Neural progenitor cell (in vitro differentiated cells): Measurements from ENCODE around the gene PRCC. TPM values are rescaled to one million over a fixed set of nuclear protein-coding genes. Genes with fewer than 3 reads are reported as not detected.

ENCODE experiments used
- DNase-seq: peaks from one replicate; pipeline ENCODE4 v3.0.0-alpha.2; 2016; ENCODE audit warnings: low spot score
- H2AFZ ChIP-seq: fragments of 200-600 bp; sonication (generic); replicated peaks from 2 replicates; pipeline ENCODE4 v1.6.1; 2016; ENCODE audit warnings: antibody characterized with exemption
- H3F3A ChIP-seq: fragments of 200-600 bp; sonication (generic); 2 replicates; pipeline ENCODE4 v1.6.1; 2016; ENCODE audit warnings: antibody characterized with exemption, low read depth
- H3K27ac ChIP-seq: fragments of 200-600 bp; sonication (generic); 2 replicates; pipeline ENCODE4 v1.5.1; 2016; ENCODE audit warnings: mild to moderate bottlenecking
- H3K27me3 ChIP-seq: fragments of 200-600 bp; sonication (generic); 2 replicates; pipeline ENCODE4 v1.6.1; 2016; ENCODE audit warnings: mild to moderate bottlenecking, moderate library complexity
- H3K36me3 ChIP-seq: fragments of 200-600 bp; sonication (generic); 2 replicates; pipeline ENCODE4 v1.5.1; 2016
- H3K4me1 ChIP-seq: fragments of 200-600 bp; sonication (generic); 2 replicates; pipeline ENCODE4 v1.6.1; 2016; ENCODE audit warnings: mixed run types
- H3K4me2 ChIP-seq: fragments of 200-600 bp; sonication (generic); 2 replicates; pipeline ENCODE4 v1.6.1; 2016
- H3K4me3 ChIP-seq: fragments of 200-600 bp; sonication (generic); 2 replicates; pipeline ENCODE4 v1.5.1; 2016
- H3K79me2 ChIP-seq: fragments of 200-600 bp; sonication (generic); 2 replicates; pipeline ENCODE4 v1.6.1; 2016; ENCODE audit warnings: low read depth
- H3K9ac ChIP-seq: fragments of 200-600 bp; sonication (generic); 2 replicates; pipeline ENCODE4 v1.6.1; 2016
- H3K9me3 ChIP-seq: fragments of 200-600 bp; sonication (generic); 2 replicates; pipeline ENCODE4 v1.5.1; 2016; ENCODE audit warnings: low read depth
- H4K20me1 ChIP-seq: fragments of 200-600 bp; sonication (generic); 2 replicates; pipeline ENCODE4 v1.6.1; 2016; ENCODE audit warnings: low read depth
- H3K27ac Mint-ChIP-seq: 3 replicates; pipeline ENCODE4 v1.8.0; 2021; ENCODE audit warnings: mixed read lengths
- H3K27me3 Mint-ChIP-seq: 2 replicates; pipeline ENCODE4 v1.8.0; 2022; ENCODE audit warnings: low read depth, mild to moderate bottlenecking, inconsistent platforms, moderate library complexity, mixed read lengths; ENCODE audit not compliant: insufficient read depth
- H3K36me3 Mint-ChIP-seq: 3 replicates; pipeline ENCODE4 v1.8.0; 2021; ENCODE audit warnings: mixed read lengths
- H3K4me1 Mint-ChIP-seq: 3 replicates; pipeline ENCODE4 v1.8.0; 2021; ENCODE audit warnings: mixed read lengths
- H3K4me3 Mint-ChIP-seq: 3 replicates; pipeline ENCODE4 v1.8.0; 2021; ENCODE audit warnings: mild to moderate bottlenecking, moderate library complexity, mixed read lengths
- H3K9me3 Mint-ChIP-seq: 3 replicates; pipeline ENCODE4 v1.8.0; 2020; ENCODE audit warnings: mixed read lengths
- EZH2 ChIP-seq: fragments of 200-600 bp; sonication (generic); IDR thresholded peaks from 2 replicates; pipeline ENCODE4 v1.6.1; 2017; ENCODE audit warnings: antibody characterized with exemption, mild to moderate bottlenecking, moderate library complexity
- EZH2phosphoT487 ChIP-seq: fragments of 200-600 bp; sonication (generic); IDR thresholded peaks from 2 replicates; pipeline ENCODE4 v1.6.1; 2017; ENCODE audit warnings: antibody characterized with exemption
- total RNA-seq: library from RNA; depleted of rRNA; stranded (reverse); fragments of >200 nt; gene quantifications from 2 replicates; pipeline ENCODE4 v1.2.3, GENCODE V29; 2015; ENCODE audit warnings: low replicate concordance
- TF ChIP-seq, protein P1 (sequence below): fragments of 200-600 bp; sonication (generic); IDR thresholded peaks from 2 replicates; pipeline ENCODE4 v1.5.1; 2017; ENCODE audit warnings: antibody characterized with exemption, mild to moderate bottlenecking

The PRCC gene
- total RNA-seq, 1 donor from 2014 or later = 30.1 TPM

DNA sequence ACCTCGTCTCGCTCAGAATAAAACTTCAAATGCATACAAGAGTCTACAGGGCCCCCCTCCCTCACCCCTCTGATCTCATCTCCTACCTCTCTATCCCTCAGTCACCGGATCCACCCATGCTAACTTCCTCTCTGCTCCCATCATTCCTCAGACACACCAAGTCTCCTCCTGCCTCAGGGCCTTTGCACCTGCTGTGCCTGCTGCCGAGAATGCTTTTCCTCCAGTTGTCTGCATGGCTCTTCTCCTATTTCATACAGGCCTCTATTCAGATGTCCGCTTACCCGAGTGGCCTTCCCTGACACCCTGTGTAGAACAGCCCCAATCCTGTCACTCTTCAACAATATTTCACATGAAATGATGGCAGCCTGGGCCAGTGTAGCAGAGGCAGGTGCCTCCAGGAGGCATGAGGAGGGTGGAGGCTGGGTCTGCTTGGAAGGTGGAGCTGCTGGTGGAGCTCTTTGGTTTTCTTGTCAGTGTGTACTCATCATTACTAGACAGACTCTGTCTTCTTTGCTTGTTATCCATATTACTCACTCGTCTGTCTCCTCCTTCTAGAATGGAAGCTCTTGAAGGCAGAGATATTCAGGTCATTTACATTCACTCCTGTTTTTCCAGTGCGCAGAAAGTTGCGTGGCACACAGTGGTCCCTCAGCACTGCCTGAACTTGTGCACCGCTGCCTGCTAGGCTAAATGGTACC is 45.1 kb downstream of the PRCC start:
- Histone ChIP-seq H3K79me2 (no peaks in the 10 kb centered on the region), H2AFZ (no peak overlapping the region), H3K27me3 (peaks cover 54% of the 10 kb centered on the region), H3K9me3 (no peaks in the 10 kb centered on the region), H3F3A (peaks cover 9% of the 10 kb centered on the region), H3K36me3 (no peaks in the 10 kb centered on the region), H4K20me1 (no peaks in the 10 kb centered on the region), H3K4me2 (no peak overlapping the region), H3K4me1 (peaks cover 21% of the 10 kb centered on the region), H3K9ac (no peak overlapping the region), H3K4me3 (no peak overlapping the region), H3K27ac (no peak overlapping the region)
- peaks cover 45% of the 10 kb centered on the region for H3K4me1 Mint-ChIP-seq
- TF ChIP-seq, protein P1, sequence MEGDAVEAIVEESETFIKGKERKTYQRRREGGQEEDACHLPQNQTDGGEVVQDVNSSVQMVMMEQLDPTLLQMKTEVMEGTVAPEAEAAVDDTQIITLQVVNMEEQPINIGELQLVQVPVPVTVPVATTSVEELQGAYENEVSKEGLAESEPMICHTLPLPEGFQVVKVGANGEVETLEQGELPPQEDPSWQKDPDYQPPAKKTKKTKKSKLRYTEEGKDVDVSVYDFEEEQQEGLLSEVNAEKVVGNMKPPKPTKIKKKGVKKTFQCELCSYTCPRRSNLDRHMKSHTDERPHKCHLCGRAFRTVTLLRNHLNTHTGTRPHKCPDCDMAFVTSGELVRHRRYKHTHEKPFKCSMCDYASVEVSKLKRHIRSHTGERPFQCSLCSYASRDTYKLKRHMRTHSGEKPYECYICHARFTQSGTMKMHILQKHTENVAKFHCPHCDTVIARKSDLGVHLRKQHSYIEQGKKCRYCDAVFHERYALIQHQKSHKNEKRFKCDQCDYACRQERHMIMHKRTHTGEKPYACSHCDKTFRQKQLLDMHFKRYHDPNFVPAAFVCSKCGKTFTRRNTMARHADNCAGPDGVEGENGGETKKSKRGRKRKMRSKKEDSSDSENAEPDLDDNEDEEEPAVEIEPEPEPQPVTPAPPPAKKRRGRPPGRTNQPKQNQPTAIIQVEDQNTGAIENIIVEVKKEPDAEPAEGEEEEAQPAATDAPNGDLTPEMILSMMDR = no peak
- TF ChIP-seq EZH2 (no peak), EZH2phosphoT487 (no peak)
- no peak for DNase-seq
- peak overlapping the region; percentile 72 for H3K4me3 Mint-ChIP-seq
- H3K36me3 Mint-ChIP-seq = no peaks in the 10 kb centered on the region
- H3K27ac Mint-ChIP-seq = no peak overlapping the region
- H3K9me3 Mint-ChIP-seq = no peaks in the 10 kb centered on the region
- peaks cover 20% of the 10 kb centered on the region for H3K27me3 Mint-ChIP-seq

- Mint-ChIP-seq H3K9me3 (no peaks in the 10 kb centered on the region), H3K4me1 (peaks cover 41% of the 10 kb centered on the region), H3K27me3 (peaks cover 18% of the 10 kb centered on the region), H3K36me3 (no peaks in the 10 kb centered on the region), H3K27ac (no peak overlapping the region), H3K4me3 (peak overlapping the region; percentile 72)
- no peaks in the 10 kb centered on the region for H3K79me2 ChIP-seq
- H3K9ac ChIP-seq = no peak overlapping the region
- peaks cover 9% of the 10 kb centered on the region for H3F3A ChIP-seq
- no peaks in the 10 kb centered on the region for H4K20me1 ChIP-seq
- H3K27me3 ChIP-seq = peaks cover 54% of the 10 kb centered on the region
- TF ChIP-seq, protein P1 = no peak
- no peak for TF ChIP-seq EZH2phosphoT487
- TF ChIP-seq EZH2 = no peak
- no peak for DNase-seq
- H3K4me3 ChIP-seq = peak overlapping the region; percentile 40
- H3K4me2 ChIP-seq = peak overlapping the region; percentile 80
- H3K9me3 ChIP-seq = no peaks in the 10 kb centered on the region
- H2AFZ ChIP-seq = peak overlapping the region; percentile 91
- H3K4me1 ChIP-seq = peaks cover 21% of the 10 kb centered on the region
- no peak overlapping the region for H3K27ac ChIP-seq
- no peaks in the 10 kb centered on the region for H3K36me3 ChIP-seq
These were observed 46.0 kb downstream of the PRCC start for GRCh38 chr1:156813298-156813697.

DNA sequence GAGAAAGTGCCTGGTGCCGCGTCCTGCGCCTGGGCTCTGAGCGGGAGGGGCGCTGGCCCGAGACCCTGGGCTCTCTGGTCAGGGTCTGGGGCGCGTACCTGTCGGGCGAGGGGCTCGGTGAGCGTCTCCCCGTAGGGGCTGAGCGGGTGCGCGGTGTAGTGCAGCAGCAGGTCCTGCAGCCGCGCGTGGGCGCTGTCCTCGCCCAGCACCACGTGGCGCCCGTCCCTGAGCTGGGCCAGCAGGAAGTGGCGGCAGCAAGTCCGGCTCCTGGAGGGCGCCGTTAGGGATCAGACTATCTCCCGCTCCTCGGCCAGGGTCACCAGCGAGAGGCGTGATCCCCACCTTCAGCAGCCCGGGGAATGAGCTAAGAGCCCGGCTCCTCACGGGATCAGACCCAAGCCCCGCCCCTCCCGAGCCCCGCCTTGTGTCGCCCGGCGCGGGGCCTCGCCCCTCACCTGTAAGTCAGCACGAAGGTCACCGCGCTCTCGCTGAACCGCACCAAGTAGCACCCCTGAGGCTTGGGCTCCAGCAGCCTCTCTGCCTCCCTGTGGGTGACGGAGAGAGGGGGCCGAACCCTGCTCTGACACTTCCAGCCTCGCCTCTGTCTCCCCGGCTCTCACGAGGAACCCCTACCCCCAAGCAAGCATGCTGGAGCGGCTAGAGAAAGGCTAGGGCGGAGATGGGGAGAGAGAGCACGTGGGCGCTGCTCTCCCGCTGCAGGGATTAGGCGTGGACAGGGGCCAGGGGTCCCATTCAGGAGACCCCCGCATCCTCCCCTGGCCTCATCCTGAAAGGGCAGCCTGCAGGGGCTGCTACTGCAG is 46.6 kb downstream of the PRCC start:
- Histone ChIP-seq H2AFZ (peak overlapping the region; percentile 91), H3F3A (peaks cover 9% of the 10 kb centered on the region), H3K4me2 (peak overlapping the region; percentile 80), H3K36me3 (no peaks in the 10 kb centered on the region), H3K79me2 (no peaks in the 10 kb centered on the region), H3K9ac (no peak overlapping the region), H3K27ac (no peak overlapping the region), H3K4me3 (peak overlapping the region; percentile 40), H3K4me1 (peaks cover 21% of the 10 kb centered on the region), H3K9me3 (no peaks in the 10 kb centered on the region), H3K27me3 (peaks cover 54% of the 10 kb centered on the region), H4K20me1 (no peaks in the 10 kb centered on the region)
- Mint-ChIP-seq H3K4me3 (peak overlapping the region; percentile 61), H3K9me3 (no peaks in the 10 kb centered on the region), H3K27ac (peak overlapping the region; percentile 58), H3K4me1 (peaks cover 41% of the 10 kb centered on the region), H3K27me3 (peaks cover 18% of the 10 kb centered on the region), H3K36me3 (no peaks in the 10 kb centered on the region)
- peak; percentile 73 for DNase-seq
- TF ChIP-seq EZH2 (no peak), EZH2phosphoT487 (no peak)
- TF ChIP-seq, protein P1 = peak; percentile 55
